ENCODE data around the gene ARID1B. TPM values are rescaled to one million over a fixed set of nuclear protein-coding genes. Genes with fewer than 3 reads are reported as not detected.

Gene ARID1B
- total RNA-seq, 6 experiments from 2014 or later = 32.5 to 44.3 (median 36.5) TPM

GRCh38 chr6:156953479-156954146 lies 176.4 kb downstream of the ARID1B start:
- H3K27ac Mint-ChIP-seq = peak overlapping the region; percentile 98
- TF ChIP-seq, protein P1, sequence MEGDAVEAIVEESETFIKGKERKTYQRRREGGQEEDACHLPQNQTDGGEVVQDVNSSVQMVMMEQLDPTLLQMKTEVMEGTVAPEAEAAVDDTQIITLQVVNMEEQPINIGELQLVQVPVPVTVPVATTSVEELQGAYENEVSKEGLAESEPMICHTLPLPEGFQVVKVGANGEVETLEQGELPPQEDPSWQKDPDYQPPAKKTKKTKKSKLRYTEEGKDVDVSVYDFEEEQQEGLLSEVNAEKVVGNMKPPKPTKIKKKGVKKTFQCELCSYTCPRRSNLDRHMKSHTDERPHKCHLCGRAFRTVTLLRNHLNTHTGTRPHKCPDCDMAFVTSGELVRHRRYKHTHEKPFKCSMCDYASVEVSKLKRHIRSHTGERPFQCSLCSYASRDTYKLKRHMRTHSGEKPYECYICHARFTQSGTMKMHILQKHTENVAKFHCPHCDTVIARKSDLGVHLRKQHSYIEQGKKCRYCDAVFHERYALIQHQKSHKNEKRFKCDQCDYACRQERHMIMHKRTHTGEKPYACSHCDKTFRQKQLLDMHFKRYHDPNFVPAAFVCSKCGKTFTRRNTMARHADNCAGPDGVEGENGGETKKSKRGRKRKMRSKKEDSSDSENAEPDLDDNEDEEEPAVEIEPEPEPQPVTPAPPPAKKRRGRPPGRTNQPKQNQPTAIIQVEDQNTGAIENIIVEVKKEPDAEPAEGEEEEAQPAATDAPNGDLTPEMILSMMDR (IDR thresholded peaks at IDR 0.05) = peak; percentile 68
- H3K4me3 Mint-ChIP-seq = peak overlapping the region; percentile 91
- H3K27me3 Mint-ChIP-seq (ENCODE audit: insufficient read depth) = no peaks in the 10 kb centered on the region
- H3K36me3 Mint-ChIP-seq (ENCODE audit: low read depth) = no peaks in the 10 kb centered on the region
- peaks cover 87% of the 10 kb centered on the region for H3K4me1 Mint-ChIP-seq (ENCODE audit: low read depth)
- DNase-seq = peak; percentile 99
- H3K9me3 Mint-ChIP-seq = no peaks in the 10 kb centered on the region

DNA sequence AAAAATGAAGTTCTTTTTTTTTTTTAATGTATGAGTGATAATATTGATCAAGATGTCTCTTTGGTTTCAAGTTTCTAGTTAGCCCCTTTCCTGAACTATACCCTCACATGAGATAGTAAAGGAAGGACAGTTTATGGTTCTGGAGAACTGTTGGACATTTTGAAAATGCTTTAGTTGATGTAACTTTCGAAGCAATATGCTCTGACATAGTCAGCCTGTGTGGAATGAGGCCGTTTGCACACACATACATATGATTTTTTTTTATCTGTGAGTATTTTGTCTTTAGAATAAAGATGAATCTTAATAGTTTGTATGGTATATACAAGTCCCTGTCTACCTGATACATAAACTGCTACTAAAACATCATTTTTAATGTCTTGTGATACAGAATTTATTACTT lies 177.0 kb downstream of the ARID1B start:
- peaks cover 84% of the 10 kb centered on the region for H3K4me1 Mint-ChIP-seq (ENCODE audit: low read depth)
- peak overlapping the region; percentile 98 for H3K27ac Mint-ChIP-seq
- peak overlapping the region; percentile 91 for H3K4me3 Mint-ChIP-seq
- TF ChIP-seq, protein P1 (IDR thresholded peaks at IDR 0.05) = no peak
- H3K27me3 Mint-ChIP-seq (ENCODE audit: insufficient read depth) = no peaks in the 10 kb centered on the region
- no peaks in the 10 kb centered on the region for H3K9me3 Mint-ChIP-seq
- no peaks in the 10 kb centered on the region for H3K36me3 Mint-ChIP-seq (ENCODE audit: low read depth)
- peak; percentile 41 for DNase-seq

DNA sequence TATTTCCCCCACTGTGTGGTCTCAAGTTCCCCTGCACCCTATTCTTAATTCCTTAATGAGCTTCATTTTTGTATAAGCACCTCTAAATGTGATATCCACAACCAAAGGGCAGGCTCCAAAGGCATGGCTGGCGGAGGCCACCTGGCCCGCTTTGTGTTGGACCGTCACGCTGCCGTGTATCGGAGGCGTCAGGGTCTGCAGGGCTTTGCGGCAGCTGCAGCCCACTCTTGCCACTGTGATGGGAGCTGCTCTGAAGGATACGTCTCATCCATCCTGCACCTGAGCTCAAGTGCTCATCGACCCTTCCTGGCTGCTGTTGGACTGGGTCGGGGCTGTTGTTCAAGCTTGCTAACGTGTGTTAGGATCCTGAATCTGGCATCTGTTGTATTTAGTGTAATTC lies 177.6 kb downstream of the ARID1B start:
- no peaks in the 10 kb centered on the region for H3K27me3 Mint-ChIP-seq (ENCODE audit: insufficient read depth)
- DNase-seq = no peak
- H3K27ac Mint-ChIP-seq = peak overlapping the region; percentile 98
- peaks cover 78% of the 10 kb centered on the region for H3K4me1 Mint-ChIP-seq (ENCODE audit: low read depth)
- no peaks in the 10 kb centered on the region for H3K36me3 Mint-ChIP-seq (ENCODE audit: low read depth)
- H3K9me3 Mint-ChIP-seq = no peaks in the 10 kb centered on the region
- peak overlapping the region; percentile 36; the same call in 1 of the 2 replicates for H3K4me3 Mint-ChIP-seq
- TF ChIP-seq, protein P1 (IDR thresholded peaks at IDR 0.05) = no peak

DNA sequence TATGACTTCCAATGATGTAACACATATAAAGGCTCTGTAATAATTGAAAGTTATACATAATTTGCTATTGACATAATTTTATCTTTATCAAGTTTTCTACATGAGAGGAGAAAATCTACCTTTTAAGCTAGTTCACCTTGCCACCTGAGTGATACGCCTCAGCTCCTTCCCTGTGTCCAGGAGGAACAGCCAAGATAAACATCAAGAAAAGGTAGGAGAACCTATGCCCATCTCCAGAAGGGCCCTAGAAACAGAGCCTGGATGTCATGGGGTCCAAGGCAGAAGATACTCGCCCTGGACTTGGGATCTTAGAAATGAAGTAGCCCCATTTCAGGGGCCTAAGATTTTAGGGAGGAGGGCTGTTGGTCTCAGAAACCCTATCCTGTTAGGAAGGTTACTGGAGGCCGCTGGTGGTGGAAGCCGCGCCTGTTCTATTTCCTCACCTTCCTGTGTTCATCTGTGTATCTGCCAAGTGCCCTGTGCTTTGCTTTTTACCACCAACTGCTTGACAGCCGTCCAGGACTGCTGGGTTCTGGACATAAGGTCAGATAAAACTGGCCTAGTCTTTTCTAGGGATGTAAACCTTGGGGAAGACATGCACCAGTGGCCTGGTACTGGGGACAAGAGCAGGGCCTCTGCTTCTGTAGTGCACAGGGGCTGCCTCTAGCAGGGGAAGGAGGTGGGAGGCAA lies 178.5 kb downstream of the ARID1B start:
- Mint-ChIP-seq H3K4me1 (ENCODE audit: low read depth) (peaks cover 70% of the 10 kb centered on the region), H3K27me3 (ENCODE audit: insufficient read depth) (no peaks in the 10 kb centered on the region), H3K27ac (peak overlapping the region; percentile 98), H3K4me3 (no peak overlapping the region), H3K36me3 (ENCODE audit: low read depth) (no peaks in the 10 kb centered on the region), H3K9me3 (no peaks in the 10 kb centered on the region)
- TF ChIP-seq, protein P1 (IDR thresholded peaks at IDR 0.05) = no peak
- DNase-seq = no peak

GRCh38 chr6:156956286-156956685 lies 179.1 kb downstream of the ARID1B start:
- no peak overlapping the region for H3K4me3 Mint-ChIP-seq
- TF ChIP-seq, protein P1 (IDR thresholded peaks at IDR 0.05) = no peak
- H3K36me3 Mint-ChIP-seq (ENCODE audit: low read depth) = no peaks in the 10 kb centered on the region
- peak overlapping the region; percentile 33; the same call in 1 of the 2 replicates for H3K27ac Mint-ChIP-seq
- no peaks in the 10 kb centered on the region for H3K9me3 Mint-ChIP-seq
- no peak for DNase-seq
- no peaks in the 10 kb centered on the region for H3K27me3 Mint-ChIP-seq (ENCODE audit: insufficient read depth)
- peaks cover 63% of the 10 kb centered on the region for H3K4me1 Mint-ChIP-seq (ENCODE audit: low read depth)
